ENCODE measurements around the gene BMS1.
"Not testable (repeated sequence)": the region's sequence is repeated elsewhere in the genome, so short reads cannot be mapped to it uniquely, and the experiment has no call there.

The BMS1 gene

GRCh38 chr10:42790835-42791234 is 8.2 kb downstream of the BMS1 start:
- DNase-seq = no peak

- DNase-seq = no peak
Measured at GRCh38 chr10:42795701-42796100, 13.1 kb downstream of the BMS1 start.

- DNase-seq = no peak
Measured at GRCh38 chr10:42801135-42801534, 18.5 kb downstream of the BMS1 start.

- DNase-seq = no peak
Measured at GRCh38 chr10:42802876-42803275, 20.3 kb downstream of the BMS1 start.

GRCh38 chr10:42809676-42810075 is 27.1 kb downstream of the BMS1 start:
- no peak for DNase-seq

GRCh38 chr10:42812028-42812427 is 29.4 kb downstream of the BMS1 start:
- DNase-seq = no peak

GRCh38 chr10:42813989-42814687 is 31.5 kb downstream of the BMS1 start:
- DNase-seq = not testable (repeated sequence)

GRCh38 chr10:42816334-42816733 is 33.7 kb downstream of the BMS1 start:
- not testable (repeated sequence) for DNase-seq

- DNase-seq = no peak
Measured at GRCh38 chr10:42816912-42817311, 34.3 kb downstream of the BMS1 start.

GRCh38 chr10:42817417-42817816 is 34.8 kb downstream of the BMS1 start:
- not testable (repeated sequence) for DNase-seq

- not testable (repeated sequence) for DNase-seq
Measured at GRCh38 chr10:42826759-42827158, 44.2 kb downstream of the BMS1 start.

- no peak for DNase-seq
Measured at GRCh38 chr10:42827201-42827600, 44.6 kb downstream of the BMS1 start.

- DNase-seq = not testable (repeated sequence)
Measured at GRCh38 chr10:42828391-42828790, 45.8 kb downstream of the BMS1 start.

GRCh38 chr10:42830237-42830636 is 47.6 kb downstream of the BMS1 start:
- DNase-seq = no peak

- DNase-seq = no peak
Measured at GRCh38 chr10:42836096-42836495, 53.5 kb downstream of the BMS1 start.

GRCh38 chr10:42836771-42837468 is 54.3 kb downstream of the BMS1 start:
- DNase-seq = no peak

- not testable (repeated sequence) for DNase-seq
Measured at GRCh38 chr10:42844810-42845209, 62.2 kb downstream of the BMS1 start.

GRCh38 chr10:42847261-42847660 is 64.7 kb downstream of the BMS1 start:
- DNase-seq = not testable (repeated sequence)

- no peak for DNase-seq
Measured at GRCh38 chr10:42850931-42851330, 68.3 kb downstream of the BMS1 start.

- no peak for DNase-seq
Measured at GRCh38 chr10:42859256-42859655, 76.7 kb downstream of the BMS1 start.

GRCh38 chr10:42860016-42860415 is 77.4 kb downstream of the BMS1 start:
- DNase-seq = not testable (repeated sequence)

GRCh38 chr10:42862801-42863200 is 80.2 kb downstream of the BMS1 start:
- not testable (repeated sequence) for DNase-seq

GRCh38 chr10:42864575-42864974 is 82.0 kb downstream of the BMS1 start:
- DNase-seq = no peak

GRCh38 chr10:42865716-42866114 is 83.1 kb downstream of the BMS1 start:
- DNase-seq = no peak
